ENCODE measurements around the gene UBE2H.
"Not testable (repeated sequence)": the region's sequence is repeated elsewhere in the genome, so short reads cannot be mapped to it uniquely, and the experiment has no call there.

Gene UBE2H

GRCh38 chr7:129824291-129825208, 128.2 kb downstream of the UBE2H start:
- Histone ChIP-seq H2AFZ (ENCODE audit: low read depth, low read length) (peak overlapping the region; percentile 64), H3K36me3 (ENCODE audit: insufficient read depth, low read length) (no peaks in the 10 kb centered on the region), H3K9me3 (ENCODE audit: low read length) (no peaks in the 10 kb centered on the region), H3K27me3 (ENCODE audit: insufficient read depth, low read length) (no peaks in the 10 kb centered on the region), H3K4me1 (ENCODE audit: insufficient read depth, low read length) (peaks cover 4% of the 10 kb centered on the region), H3K4me3 (ENCODE audit: low read length) (peak overlapping the region; percentile 51)

- H3K4me1 ChIP-seq (ENCODE audit: insufficient read depth, low read length); H3K36me3 ChIP-seq (ENCODE audit: insufficient read depth, low read length); H2AFZ ChIP-seq (ENCODE audit: low read depth, low read length); H3K4me3 ChIP-seq (ENCODE audit: low read length); H3K9me3 ChIP-seq (ENCODE audit: low read length); H3K27me3 ChIP-seq (ENCODE audit: insufficient read depth, low read length): not testable (repeated sequence)
Measured at GRCh38 chr7:129823143-129823542, 129.6 kb downstream of the UBE2H start.

- Histone ChIP-seq H3K9me3 (ENCODE audit: low read length) (no peaks in the 10 kb centered on the region), H3K27me3 (ENCODE audit: insufficient read depth, low read length) (no peaks in the 10 kb centered on the region)
Measured at GRCh38 chr7:129821476-129821875, 131.3 kb downstream of the UBE2H start.

GRCh38 chr7:129816742-129817141, 136.0 kb downstream of the UBE2H start:
- Histone ChIP-seq H3K9me3 (ENCODE audit: low read length) (no peaks in the 10 kb centered on the region), H3K4me1 (ENCODE audit: insufficient read depth, low read length) (no peaks in the 10 kb centered on the region), H3K27me3 (ENCODE audit: insufficient read depth, low read length) (no peaks in the 10 kb centered on the region), H3K4me3 (ENCODE audit: low read length) (no peak overlapping the region), H3K36me3 (ENCODE audit: insufficient read depth, low read length) (no peaks in the 10 kb centered on the region), H2AFZ (ENCODE audit: low read depth, low read length) (no peak overlapping the region)

More at GRCh38 chr7:129821476-129821875, 131.3 kb downstream of the UBE2H start:
- Histone ChIP-seq H3K4me3 (ENCODE audit: low read length) (no peak overlapping the region), H2AFZ (ENCODE audit: low read depth, low read length) (no peak overlapping the region), H3K4me1 (ENCODE audit: insufficient read depth, low read length) (peaks cover 4% of the 10 kb centered on the region), H3K36me3 (ENCODE audit: insufficient read depth, low read length) (no peaks in the 10 kb centered on the region)

GRCh38 chr7:129807863-129808262, 144.9 kb downstream of the UBE2H start:
- Histone ChIP-seq H3K9me3 (ENCODE audit: low read length) (no peaks in the 10 kb centered on the region), H3K36me3 (ENCODE audit: insufficient read depth, low read length) (no peaks in the 10 kb centered on the region), H2AFZ (ENCODE audit: low read depth, low read length) (no peak overlapping the region), H3K27me3 (ENCODE audit: insufficient read depth, low read length) (no peaks in the 10 kb centered on the region), H3K4me3 (ENCODE audit: low read length) (no peak overlapping the region), H3K4me1 (ENCODE audit: insufficient read depth, low read length) (no peaks in the 10 kb centered on the region)

GRCh38 chr7:129804890-129805719, 147.7 kb downstream of the UBE2H start:
- Histone ChIP-seq H3K4me1 (ENCODE audit: insufficient read depth, low read length) (no peaks in the 10 kb centered on the region), H2AFZ (ENCODE audit: low read depth, low read length) (no peak overlapping the region), H3K4me3 (ENCODE audit: low read length) (no peak overlapping the region), H3K9me3 (ENCODE audit: low read length) (no peaks in the 10 kb centered on the region), H3K27me3 (ENCODE audit: insufficient read depth, low read length) (peaks cover 4% of the 10 kb centered on the region), H3K36me3 (ENCODE audit: insufficient read depth, low read length) (no peaks in the 10 kb centered on the region)

GRCh38 chr7:129804111-129804889, 148.5 kb downstream of the UBE2H start:
- no peaks in the 10 kb centered on the region for H3K36me3 ChIP-seq (ENCODE audit: insufficient read depth, low read length)
- H3K9me3 ChIP-seq (ENCODE audit: low read length), result no peaks in the 10 kb centered on the region
- H3K27me3 ChIP-seq (ENCODE audit: insufficient read depth, low read length), result peaks cover 4% of the 10 kb centered on the region
- no peak overlapping the region for H3K4me3 ChIP-seq (ENCODE audit: low read length)
- no peak overlapping the region for H2AFZ ChIP-seq (ENCODE audit: low read depth, low read length)
- H3K4me1 ChIP-seq (ENCODE audit: insufficient read depth, low read length), result no peaks in the 10 kb centered on the region

- Histone ChIP-seq H3K9me3 (ENCODE audit: low read length) (no peaks in the 10 kb centered on the region), H3K4me1 (ENCODE audit: insufficient read depth, low read length) (no peaks in the 10 kb centered on the region), H2AFZ (ENCODE audit: low read depth, low read length) (no peak overlapping the region), H3K36me3 (ENCODE audit: insufficient read depth, low read length) (no peaks in the 10 kb centered on the region), H3K27me3 (ENCODE audit: insufficient read depth, low read length) (peaks cover 4% of the 10 kb centered on the region), H3K4me3 (ENCODE audit: low read length) (no peak overlapping the region)
Measured at GRCh38 chr7:129803546-129804081, 149.1 kb downstream of the UBE2H start.

- H3K36me3 ChIP-seq (ENCODE audit: insufficient read depth, low read length), result no peaks in the 10 kb centered on the region
Measured at GRCh38 chr7:129801882-129802281, 150.9 kb downstream of the UBE2H start.

GRCh38 chr7:129800901-129801300, 151.9 kb downstream of the UBE2H start:
- H3K9me3 ChIP-seq (ENCODE audit: low read length), result no peaks in the 10 kb centered on the region
- H3K27me3 ChIP-seq (ENCODE audit: insufficient read depth, low read length), result peaks cover 4% of the 10 kb centered on the region
- no peak overlapping the region for H2AFZ ChIP-seq (ENCODE audit: low read depth, low read length)
- no peak overlapping the region for H3K4me3 ChIP-seq (ENCODE audit: low read length)
- H3K36me3 ChIP-seq (ENCODE audit: insufficient read depth, low read length), result no peaks in the 10 kb centered on the region
- H3K4me1 ChIP-seq (ENCODE audit: insufficient read depth, low read length), result no peaks in the 10 kb centered on the region

More at GRCh38 chr7:129801882-129802281, 150.9 kb downstream of the UBE2H start:
- no peaks in the 10 kb centered on the region for H3K9me3 ChIP-seq (ENCODE audit: low read length)
- peaks cover 4% of the 10 kb centered on the region for H3K27me3 ChIP-seq (ENCODE audit: insufficient read depth, low read length)
- H3K4me3 ChIP-seq (ENCODE audit: low read length), result no peak overlapping the region
- H2AFZ ChIP-seq (ENCODE audit: low read depth, low read length), result no peak overlapping the region
- no peaks in the 10 kb centered on the region for H3K4me1 ChIP-seq (ENCODE audit: insufficient read depth, low read length)

GRCh38 chr7:129799350-129799955, 153.3 kb downstream of the UBE2H start:
- Histone ChIP-seq H3K4me3 (ENCODE audit: low read length) (no peak overlapping the region), H3K9me3 (ENCODE audit: low read length) (no peaks in the 10 kb centered on the region), H3K4me1 (ENCODE audit: insufficient read depth, low read length) (no peaks in the 10 kb centered on the region), H3K36me3 (ENCODE audit: insufficient read depth, low read length) (no peaks in the 10 kb centered on the region), H2AFZ (ENCODE audit: low read depth, low read length) (no peak overlapping the region), H3K27me3 (ENCODE audit: insufficient read depth, low read length) (peaks cover 6% of the 10 kb centered on the region)

GRCh38 chr7:129798616-129799349, 154.0 kb downstream of the UBE2H start:
- Histone ChIP-seq H3K4me3 (ENCODE audit: low read length) (no peak overlapping the region), H3K4me1 (ENCODE audit: insufficient read depth, low read length) (no peaks in the 10 kb centered on the region), H3K36me3 (ENCODE audit: insufficient read depth, low read length) (no peaks in the 10 kb centered on the region), H3K27me3 (ENCODE audit: insufficient read depth, low read length) (peaks cover 6% of the 10 kb centered on the region), H3K9me3 (ENCODE audit: low read length) (no peaks in the 10 kb centered on the region), H2AFZ (ENCODE audit: low read depth, low read length) (no peak overlapping the region)

Measured in neuron (in vitro differentiated cells).